Myometrial cell (primary cell): ENCODE measurements around the gene NFATC2IP. TPM values are rescaled to one million over a fixed set of nuclear protein-coding genes. Genes with fewer than 3 reads are reported as not detected.

Experiments used
- total RNA-seq: library from RNA; depleted of rRNA; stranded (reverse); fragments of >200 nt; gene quantifications from 2 replicates; pipeline ENCODE4 v1.2.3, GENCODE V29; 2015

Gene NFATC2IP
- total RNA-seq, result 20.0 and 21.6 TPM in 2 replicates

DNA sequence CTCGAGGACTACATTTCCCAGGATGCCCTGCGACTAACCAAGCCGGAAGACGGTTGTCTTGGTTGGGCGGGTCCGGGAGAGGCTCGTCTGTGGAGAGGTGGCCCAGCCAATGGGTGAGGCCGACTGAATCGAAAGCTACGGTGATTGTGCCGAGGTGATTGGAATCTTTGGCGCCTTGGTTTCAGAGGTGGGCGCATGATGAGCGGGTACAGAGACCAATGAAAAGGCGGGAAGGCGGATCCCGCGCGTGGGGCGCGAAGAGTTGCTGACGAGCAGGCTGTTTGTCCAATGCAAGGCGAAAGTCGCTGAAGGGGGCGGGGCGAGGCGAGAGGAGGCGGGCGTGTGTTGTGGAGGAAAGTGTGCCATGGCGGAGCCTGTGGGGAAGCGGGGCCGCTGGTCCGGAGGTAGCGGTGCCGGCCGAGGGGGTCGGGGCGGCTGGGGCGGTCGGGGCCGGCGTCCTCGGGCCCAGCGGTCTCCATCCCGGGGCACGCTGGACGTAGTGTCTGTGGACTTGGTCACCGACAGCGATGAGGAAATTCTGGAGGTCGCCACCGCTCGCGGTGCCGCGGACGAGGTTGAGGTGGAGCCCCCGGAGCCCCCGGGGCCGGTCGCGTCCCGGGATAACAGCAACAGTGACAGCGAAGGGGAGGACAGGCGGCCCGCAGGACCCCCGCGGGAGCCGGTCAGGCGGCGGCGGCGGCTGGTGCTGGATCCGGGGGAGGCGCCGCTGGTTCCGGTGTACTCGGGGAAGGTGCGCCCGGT is at the start of gene NFATC2IP:
TSS of gene NFATC2IP (plus strand) at position 290 of the 762 bp plus-strand sequence. CDS start at position 365, 75 bp downstream.

DNA sequence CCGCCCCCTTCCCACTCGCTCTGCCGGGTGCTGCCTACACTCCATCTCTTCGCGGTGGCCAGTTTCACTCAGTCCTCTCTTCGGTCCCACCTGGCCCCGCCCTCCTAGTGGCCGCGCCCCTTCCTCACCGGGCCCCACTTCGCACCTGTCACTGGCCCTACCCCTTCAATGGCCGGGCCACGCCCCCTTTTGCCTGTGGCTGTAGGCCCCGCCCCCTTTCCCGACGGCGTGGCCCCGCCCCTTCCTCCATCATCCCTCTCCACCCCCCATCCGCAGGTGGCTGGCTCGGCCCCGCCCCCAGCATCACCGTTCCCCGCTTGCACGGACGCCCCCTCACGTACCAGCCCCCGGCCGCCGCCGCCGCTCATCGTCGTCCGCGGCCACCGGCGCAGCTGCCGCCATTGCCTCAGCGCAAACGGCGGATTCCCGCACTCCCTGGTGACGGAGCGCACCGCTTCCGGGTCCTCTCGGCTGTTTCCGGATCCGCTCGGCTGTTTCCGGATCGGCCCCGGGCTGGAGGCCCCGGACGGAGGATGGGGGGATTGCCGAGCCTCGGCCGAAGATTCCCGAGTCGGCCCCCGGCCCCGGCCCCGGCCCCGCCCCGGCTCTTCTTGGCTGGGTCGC is 25.9 kb upstream of the NFATC2IP start, which contains the start of gene RABEP2:
TSS of gene RABEP2 (minus strand) at position 477 of the 624 bp plus-strand sequence. CDS start at position 402, 75 bp downstream.

GRCh38 chr16:28931801-28932225 is 18.9 kb upstream of the NFATC2IP start, which contains the start of gene CD19:
Gene CD19, plus strand, starts transcription at chr16:28931971. Its CDS starts 30 bp downstream, at chr16:28932001.

GRCh38 chr16:28974437-28975157 is 23.9 kb downstream of the NFATC2IP start, which contains the start of gene SPNS1:
Gene SPNS1, plus strand, starts transcription at chr16:28974778. Its CDS starts 374 bp downstream, at chr16:28975152.

GRCh38 chr16:28984619-28985135 is 33.9 kb downstream of the NFATC2IP start, which contains the start of gene LAT:
Gene LAT, plus strand, starts transcription at chr16:28985052. Its CDS starts 366 bp downstream, at chr16:28985418.

Other genes with a start within 250 kb of the NFATC2IP start
- gene EIF3C, start 239.5 kb upstream of the NFATC2IP start, total RNA-seq, result 127 and 137 TPM in 2 replicates
- gene NPIPB9, start 199.2 kb upstream of the NFATC2IP start, total RNA-seq, result not detected in 2 replicates
- 45.6 and 60.1 TPM in 2 replicates for gene ATXN2L, start 127.9 kb upstream of the NFATC2IP start, total RNA-seq
- gene TUFM, start 104.6 kb upstream of the NFATC2IP start, total RNA-seq, result 204 and 207 TPM in 2 replicates
- gene SH2B1, start 87.1 kb upstream of the NFATC2IP start, total RNA-seq, result 30.6 and 36.7 TPM in 2 replicates
- 0.29 TPM in 1 of 2 replicates, not detected in the other for gene ATP2A1, start 72.4 kb upstream of the NFATC2IP start, total RNA-seq
- gene RABEP2, start 25.7 kb upstream of the NFATC2IP start, total RNA-seq, result 22.2 and 31.4 TPM in 2 replicates
- gene CD19, start 19.0 kb upstream of the NFATC2IP start, total RNA-seq, result not detected in 2 replicates
- gene SPNS1, start 23.8 kb downstream of the NFATC2IP start, total RNA-seq, result 47.6 and 53.7 TPM in 2 replicates
- gene LAT, start 34.1 kb downstream of the NFATC2IP start, total RNA-seq, result 0.58 TPM in 1 of 2 replicates, not detected in the other